Glutamatergic neuron (in vitro differentiated cells): ENCODE results near the gene CARM1. TPM values are rescaled to one million over a fixed set of nuclear protein-coding genes. Genes with fewer than 3 reads are reported as not detected.

ENCODE experiments used
- DNase-seq: peaks from one replicate; pipeline ENCODE4 v3.0.0; 2022
- H3K27ac Mint-ChIP-seq: one replicate; pipeline ENCODE4 v1.8.0; 2020; ENCODE audit warnings: mild to moderate bottlenecking, mixed read lengths, inconsistent platforms; ENCODE audit not compliant: unreplicated experiment
- H3K27me3 Mint-ChIP-seq: one replicate; pipeline ENCODE4 v1.8.0; 2020; ENCODE audit warnings: mild to moderate bottlenecking, moderate library complexity, mixed read lengths, inconsistent platforms; ENCODE audit not compliant: unreplicated experiment
- H3K36me3 Mint-ChIP-seq: one replicate; pipeline ENCODE4 v1.8.0; 2020; ENCODE audit warnings: mild to moderate bottlenecking, mixed read lengths, inconsistent platforms; ENCODE audit not compliant: unreplicated experiment
- H3K4me1 Mint-ChIP-seq: one replicate; pipeline ENCODE4 v1.8.0; 2020; ENCODE audit warnings: mild to moderate bottlenecking, low read depth, mixed read lengths, inconsistent platforms; ENCODE audit not compliant: unreplicated experiment
- H3K4me3 Mint-ChIP-seq: one replicate; pipeline ENCODE4 v1.8.0; 2020; ENCODE audit warnings: mild to moderate bottlenecking, mixed read lengths, inconsistent platforms; ENCODE audit not compliant: unreplicated experiment
- H3K9me3 Mint-ChIP-seq: one replicate; pipeline ENCODE4 v1.8.0; 2020; ENCODE audit warnings: mild to moderate bottlenecking, moderate library complexity, mixed read lengths, inconsistent platforms; ENCODE audit not compliant: unreplicated experiment
- CTCF ChIP-seq: fragments of 200-600 bp; sonication (generic); IDR thresholded peaks from one replicate; pipeline ENCODE4 v1.5.0; 2021; ENCODE audit not compliant: partially characterized antibody, unreplicated experiment
- total RNA-seq: library from RNA; stranded (reverse); fragmentation: NEBNext Ultra II Directional; extraction: Animal tissue kit (Norgen Biotek cat#: 25700); gene quantifications from one replicate; pipeline ENCODE4 v1.2.1, GENCODE V29; 2021; ENCODE audit not compliant: unreplicated experiment

Gene CARM1
- total RNA-seq, 1 donor from 2014 or later, result 133 TPM

DNA sequence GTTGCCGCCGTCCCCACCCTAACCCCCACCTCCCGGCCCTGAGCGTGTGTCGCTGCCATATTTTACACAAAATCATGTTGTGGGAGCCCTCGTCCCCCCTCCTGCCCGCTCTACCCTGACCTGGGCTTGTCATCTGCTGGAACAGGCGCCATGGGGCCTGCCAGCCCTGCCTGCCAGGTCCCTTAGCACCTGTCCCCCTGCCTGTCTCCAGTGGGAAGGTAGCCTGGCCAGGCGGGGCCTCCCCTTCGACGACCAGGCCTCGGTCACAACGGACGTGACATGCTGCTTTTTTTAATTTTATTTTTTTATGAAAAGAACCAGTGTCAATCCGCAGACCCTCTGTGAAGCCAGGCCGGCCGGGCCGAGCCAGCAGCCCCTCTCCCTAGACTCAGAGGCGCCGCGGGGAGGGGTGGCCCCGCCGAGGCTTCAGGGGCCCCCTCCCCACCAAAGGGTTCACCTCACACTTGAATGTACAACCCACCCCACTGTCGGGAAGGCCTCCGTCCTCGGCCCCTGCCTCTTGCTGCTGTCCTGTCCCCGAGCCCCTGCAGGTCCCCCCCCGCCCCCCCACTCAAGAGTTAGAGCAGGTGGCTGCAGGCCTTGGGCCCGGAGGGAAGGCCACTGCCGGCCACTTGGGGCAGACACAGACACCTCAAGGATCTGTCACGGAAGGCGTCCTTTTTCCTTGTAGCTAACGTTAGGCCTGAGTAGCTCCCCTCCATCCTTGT lies 50.7 kb downstream of the CARM1 start:
- Mint-ChIP-seq H3K27me3 (peaks cover 20% of the 10 kb centered on the region), H3K36me3 (no peaks in the 10 kb centered on the region), H3K4me1 (peaks cover 2% of the 10 kb centered on the region), H3K9me3 (peaks cover 18% of the 10 kb centered on the region), H3K27ac (no peak overlapping the region), H3K4me3 (no peak overlapping the region)
- TF ChIP-seq CTCF, result no peak
- peak; percentile 18 for DNase-seq

DNA sequence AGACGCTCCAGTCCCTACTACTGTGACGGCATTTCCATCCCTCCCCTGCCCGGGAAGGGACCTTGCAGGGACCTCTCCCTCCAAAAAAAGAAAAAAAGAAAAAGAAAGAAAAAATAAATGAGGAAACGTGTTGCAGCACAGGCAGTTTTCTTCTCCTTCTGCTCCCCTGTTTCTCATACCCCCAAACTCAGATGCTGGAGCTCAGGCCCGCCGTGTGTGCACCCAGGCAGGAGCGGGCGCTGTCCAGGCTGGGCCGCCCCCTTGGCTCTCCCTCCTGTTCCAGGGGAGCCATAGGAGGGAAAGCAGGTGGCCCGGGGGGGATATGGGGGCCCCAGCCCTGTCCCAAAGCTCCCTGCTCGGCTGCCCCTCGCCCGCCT lies 51.3 kb downstream of the CARM1 start:
- Mint-ChIP-seq H3K36me3 (no peaks in the 10 kb centered on the region), H3K4me1 (peaks cover 2% of the 10 kb centered on the region), H3K27me3 (peaks cover 20% of the 10 kb centered on the region), H3K27ac (no peak overlapping the region), H3K9me3 (peaks cover 15% of the 10 kb centered on the region), H3K4me3 (no peak overlapping the region)
- no peak for DNase-seq
- no peak for TF ChIP-seq CTCF

DNA sequence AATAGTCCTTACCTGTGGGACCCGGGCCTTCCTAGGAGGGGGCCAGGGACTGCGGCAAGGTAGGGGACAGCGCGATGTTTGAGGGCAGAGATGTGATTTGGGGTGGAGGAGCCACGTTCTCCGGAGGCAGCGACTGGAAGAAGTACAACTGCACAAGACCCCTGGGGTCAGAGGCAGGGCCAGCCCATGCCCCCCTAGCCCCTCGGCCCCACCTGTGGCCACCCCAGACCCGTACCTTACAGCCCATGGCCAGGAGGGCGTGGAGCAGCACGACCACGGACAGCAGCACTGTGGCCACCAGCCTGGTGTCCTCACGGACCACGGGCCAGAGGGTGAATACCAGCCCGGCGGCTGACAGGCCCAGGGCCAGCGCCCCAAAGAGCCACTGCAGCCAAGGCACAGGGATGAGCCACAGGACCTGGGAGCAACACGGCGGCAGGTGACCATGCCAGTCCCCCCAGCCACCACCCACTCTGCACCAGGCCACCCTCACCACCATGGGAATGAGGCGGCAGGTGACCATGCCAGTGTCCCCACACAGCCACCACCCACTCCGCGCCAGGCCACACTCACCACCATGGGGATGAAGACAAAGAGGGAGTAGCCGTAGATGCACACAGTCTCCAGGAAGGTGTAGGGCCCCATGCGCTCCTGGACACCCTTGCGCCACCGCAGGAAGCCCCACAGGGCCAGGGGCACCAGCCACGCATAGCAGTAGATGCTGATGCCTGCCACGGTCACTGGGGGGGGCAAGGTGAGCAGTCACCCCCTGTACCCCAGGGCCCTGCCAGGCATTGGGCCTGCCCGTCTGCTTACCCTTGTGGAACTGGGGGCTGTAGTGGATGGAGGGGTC lies 52.1 kb downstream of the CARM1 start:
- H3K4me3 Mint-ChIP-seq, result no peak overlapping the region
- no peak for TF ChIP-seq CTCF
- H3K4me1 Mint-ChIP-seq, result peaks cover 5% of the 10 kb centered on the region
- no peak overlapping the region for H3K27ac Mint-ChIP-seq
- DNase-seq, result no peak
- peaks cover 20% of the 10 kb centered on the region for H3K27me3 Mint-ChIP-seq
- H3K36me3 Mint-ChIP-seq, result no peaks in the 10 kb centered on the region
- peaks cover 17% of the 10 kb centered on the region for H3K9me3 Mint-ChIP-seq

DNA sequence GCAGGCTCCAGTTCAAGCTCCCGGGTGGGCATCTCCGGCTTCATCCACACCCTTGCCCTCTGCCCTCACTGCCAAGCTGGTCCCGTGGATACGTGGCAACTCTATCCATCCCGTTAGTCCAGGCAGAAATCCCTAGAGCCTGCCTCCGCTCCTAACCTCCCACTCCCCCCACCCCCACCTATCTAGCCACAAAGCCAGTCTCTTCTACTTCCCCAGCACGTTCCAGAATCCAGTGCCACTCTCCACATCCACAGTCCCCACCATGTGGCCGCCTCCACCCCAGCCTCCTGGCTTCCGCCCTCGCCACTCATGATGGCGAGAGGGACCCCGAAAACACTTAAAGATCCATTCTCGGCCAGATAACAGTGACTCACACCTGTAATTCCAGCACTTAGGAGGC lies 53.2 kb downstream of the CARM1 start:
- H3K4me1 Mint-ChIP-seq, result peaks cover 5% of the 10 kb centered on the region
- no peaks in the 10 kb centered on the region for H3K36me3 Mint-ChIP-seq
- TF ChIP-seq CTCF, result no peak
- H3K27ac Mint-ChIP-seq, result peak overlapping the region; percentile 52
- no peak for DNase-seq
- peaks cover 20% of the 10 kb centered on the region for H3K27me3 Mint-ChIP-seq
- no peak overlapping the region for H3K4me3 Mint-ChIP-seq
- H3K9me3 Mint-ChIP-seq, result peaks cover 15% of the 10 kb centered on the region
